HEK293T (cell line): Measurements from ENCODE around the gene MICU1.

Experiments
- CTCF ChIA-PET: fragments of 350-600 bp; formaldehyde crosslinking; extraction: SDS; loops from one replicate; lab custom pipeline; 2021; ENCODE audit warnings: antibody characterized with exemption, inconsistent platforms; lab: Yijun Ruan, JAX
- POLR2A ChIA-PET: fragments of 350-600 bp; formaldehyde crosslinking; extraction: SDS; loops from one replicate; lab custom pipeline; 2020; ENCODE audit warnings: antibody characterized with exemption, inconsistent platforms; lab: Yijun Ruan, JAX
- DNase-seq: peaks from one replicate; pipeline ENCODE4 v3.0.0; 2012; ENCODE audit warnings: mixed read lengths; ENCODE audit errors: extremely low spot score
- ARNT ChIP-seq: fragments of 450-650 bp; IDR thresholded peaks from 2 replicates; pipeline ENCODE4 v1.6.1; 2017; ENCODE audit warnings: mild to moderate bottlenecking
- BHLHE40 ChIP-seq: fragments of 450-650 bp; IDR thresholded peaks from 2 replicates; pipeline ENCODE4 v1.6.1; 2016; ENCODE audit warnings: mild to moderate bottlenecking, moderate library complexity, borderline replicate concordance
- CTBP1 ChIP-seq: fragments of 450-650 bp; IDR thresholded peaks from 2 replicates; pipeline ENCODE4 v1.6.1; 2016; ENCODE audit warnings: borderline replicate concordance
- ELF4 ChIP-seq: fragments of 450-650 bp; IDR thresholded peaks from 2 replicates; pipeline ENCODE4 v1.6.1; 2017; ENCODE audit warnings: antibody characterized with exemption
- FOXA1 ChIP-seq: fragments of 450-650 bp; IDR thresholded peaks from 2 replicates; pipeline ENCODE4 v1.6.1; 2016; ENCODE audit warnings: mild to moderate bottlenecking
- FOXK2 ChIP-seq: fragments of 450-650 bp; IDR thresholded peaks from 2 replicates; pipeline ENCODE4 v1.6.1; 2016; ENCODE audit warnings: mild to moderate bottlenecking
- FOXM1 ChIP-seq: fragments of 450-650 bp; IDR thresholded peaks from 2 replicates; pipeline ENCODE4 v1.6.1; 2017; ENCODE audit warnings: mild to moderate bottlenecking, borderline replicate concordance
- HDGF ChIP-seq: fragments of 450-650 bp; IDR thresholded peaks from 2 replicates; pipeline ENCODE4 v1.6.1; 2017; ENCODE audit warnings: antibody characterized with exemption, borderline replicate concordance
- L3MBTL2 ChIP-seq: fragments of 450-650 bp; conservative IDR thresholded peaks from 2 replicates; pipeline ENCODE4 v1.6.1; 2016; ENCODE audit warnings: mild to moderate bottlenecking
- LEF1 ChIP-seq: fragments of 450-650 bp; IDR thresholded peaks from 2 replicates; pipeline ENCODE4 v1.6.1; 2017; ENCODE audit warnings: mild to moderate bottlenecking, borderline replicate concordance
- NFRKB ChIP-seq: fragments of 450-650 bp; IDR thresholded peaks from 2 replicates; pipeline ENCODE4 v1.6.1; 2016; ENCODE audit warnings: mild to moderate bottlenecking, moderate library complexity
- SP1 ChIP-seq: fragments of 450-650 bp; IDR thresholded peaks from 2 replicates; pipeline ENCODE4 v1.6.1; 2017
- SUZ12 ChIP-seq: fragments of 450-650 bp; IDR thresholded peaks from 2 replicates; pipeline ENCODE4 v1.6.1; 2016; ENCODE audit warnings: mild to moderate bottlenecking
- TARDBP ChIP-seq: fragments of 450-650 bp; IDR thresholded peaks from 2 replicates; pipeline ENCODE4 v1.6.1; 2016
- ZNF384 ChIP-seq: fragments of 450-650 bp; IDR thresholded peaks from 2 replicates; pipeline ENCODE4 v1.6.1; 2016
- TF ChIP-seq, protein P1 (sequence below): fragments of 450-650 bp; IDR thresholded peaks from 2 replicates; pipeline ENCODE4 v1.6.1; 2016

The MICU1 gene

DNA sequence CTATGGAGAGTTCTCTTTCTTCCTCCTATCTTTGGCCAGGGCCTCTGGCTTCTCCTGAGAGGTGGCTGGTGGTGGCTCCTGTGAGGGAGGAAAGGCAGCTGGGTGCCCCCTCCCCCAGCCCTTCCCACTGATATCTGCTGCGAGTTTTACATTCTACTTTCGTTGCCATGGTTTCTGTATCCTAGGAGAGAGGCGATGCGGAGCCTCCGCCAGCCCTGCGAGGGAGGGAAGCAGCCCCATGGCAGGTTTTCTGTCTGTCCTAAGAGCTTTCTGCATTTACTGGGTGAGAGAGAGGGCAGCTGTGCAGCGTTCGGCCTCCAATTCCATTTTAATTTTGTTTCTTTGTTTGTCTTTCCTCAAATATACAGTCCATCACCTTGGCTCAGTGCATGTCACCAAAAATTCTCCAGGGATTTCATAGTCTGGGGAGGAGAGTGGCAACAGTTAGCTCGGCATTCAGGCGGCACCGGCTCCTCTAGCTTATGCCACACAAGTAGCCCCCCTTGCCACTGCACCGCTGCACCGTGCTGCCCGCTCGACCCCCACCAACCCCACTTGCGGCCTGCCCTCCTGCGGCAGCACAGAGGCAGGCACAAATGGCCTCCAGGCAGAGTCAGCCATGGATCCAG lies 291.6 kb downstream of the MICU1 start:
- TF ChIP-seq ARNT (no peak), L3MBTL2 (no peak), SUZ12 (no peak), NFRKB (no peak), HDGF (no peak), FOXK2 (no peak), ELF4 (no peak), FOXM1 (no peak), BHLHE40 (no peak)
- DNase-seq = no peak
- CTCF ChIA-PET = no interaction called here
- POLR2A ChIA-PET = interaction anchor here (0.7 to 22.3 kb wide), 3 partner anchors 13 to 56 kb away, joined by 3 to 517 read pairs (median 4); partner anchors contain the start of gene DDIT4

DNA sequence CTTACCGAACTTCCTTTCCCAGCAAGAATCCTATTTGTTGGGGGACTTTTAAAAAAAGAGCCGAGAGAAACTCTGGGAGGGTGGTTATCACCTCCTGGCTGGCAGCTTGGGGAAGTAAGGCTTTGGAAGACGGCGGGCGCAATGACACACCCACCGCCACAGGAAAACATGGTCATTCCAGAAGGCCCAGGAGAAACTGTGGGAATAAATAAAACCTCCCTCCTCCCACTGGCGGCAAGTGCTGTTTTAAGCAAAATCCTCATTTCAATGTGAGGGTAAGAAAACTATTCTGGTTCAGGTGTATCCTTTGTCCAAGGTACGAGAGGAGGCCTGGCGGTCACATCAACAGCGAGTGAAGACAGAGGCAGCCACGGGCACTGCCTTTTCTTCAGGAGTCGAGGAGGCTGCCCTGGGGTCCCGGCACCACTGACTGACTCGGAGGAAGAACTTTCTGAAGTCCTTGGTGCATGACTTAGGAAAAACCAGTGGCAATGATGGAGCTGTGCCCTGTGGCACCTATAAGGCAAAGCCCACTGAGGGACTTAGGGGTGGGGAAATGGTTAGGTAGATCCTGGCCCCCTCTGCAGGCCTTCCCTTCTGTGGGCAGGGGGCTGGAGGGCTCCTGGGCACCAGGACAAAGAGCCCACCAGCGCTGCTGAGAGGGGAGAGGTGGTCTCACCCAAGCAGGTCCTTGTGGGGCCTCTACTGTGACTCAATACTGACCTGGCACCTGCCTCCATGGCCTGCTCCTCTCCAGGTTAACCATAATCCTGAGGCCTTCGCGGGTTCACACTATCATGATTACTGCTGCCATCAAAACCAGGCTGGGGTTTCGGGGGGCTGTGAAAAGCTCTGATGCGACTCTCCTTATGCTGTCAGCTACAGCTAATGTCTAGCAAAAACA lies 292.5 kb downstream of the MICU1 start:
- TF ChIP-seq HDGF (no peak), BHLHE40 (no peak), TARDBP (no peak), L3MBTL2 (no peak), LEF1 (no peak), FOXM1 (no peak), ZNF384 (no peak), SP1 (no peak)
- no peak for DNase-seq
- ChIA-PET POLR2A (interaction anchor here (0.7 to 22.3 kb wide), 3 partner anchors 12 to 55 kb away, joined by 3 to 517 read pairs (median 4); partner anchors contain the start of gene DDIT4), CTCF (interaction anchor here (1.3 kb wide), 1 partner anchor 58 kb away, joined by 4 read pairs; no protein-coding TSS in a partner anchor)

DNA sequence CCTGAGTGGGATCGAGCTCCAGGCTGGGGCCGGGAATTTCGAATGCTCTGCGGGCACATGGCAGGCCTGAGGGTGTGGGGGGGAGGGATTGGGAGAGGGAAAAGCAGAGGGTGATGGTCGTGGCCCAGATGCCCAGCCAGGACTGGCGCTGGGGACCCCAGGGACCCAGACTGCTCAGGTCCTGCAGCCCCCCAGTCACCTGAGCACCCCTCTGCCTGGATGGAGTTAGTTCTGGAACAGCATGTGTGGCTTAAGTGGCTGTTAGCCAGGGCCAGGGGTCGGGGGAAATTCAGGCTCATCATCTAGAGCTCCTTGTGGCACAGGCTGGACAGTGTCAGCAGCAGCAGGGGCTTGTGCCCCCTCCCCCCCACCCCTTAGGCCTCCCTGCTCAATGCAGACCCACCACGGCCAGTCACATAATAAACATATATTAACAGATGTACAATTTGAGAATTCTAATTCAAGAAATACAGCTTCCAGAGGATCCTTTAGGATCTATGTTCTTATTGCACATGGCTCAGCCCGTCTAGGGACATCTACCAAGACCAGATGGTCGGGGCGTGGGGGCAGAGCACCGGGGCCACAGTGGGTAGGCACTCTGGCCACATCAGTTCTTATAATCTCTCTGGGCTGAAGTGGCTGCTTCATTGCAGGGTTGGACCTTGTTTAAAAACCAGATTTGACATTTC lies 293.3 kb downstream of the MICU1 start:
- CTCF ChIA-PET = interaction anchor here (0.5 to 1.3 kb wide), 4 partner anchors 57 to 944 kb away, joined by 3 to 6 read pairs (median 4); no protein-coding TSS in a partner anchor

DNA sequence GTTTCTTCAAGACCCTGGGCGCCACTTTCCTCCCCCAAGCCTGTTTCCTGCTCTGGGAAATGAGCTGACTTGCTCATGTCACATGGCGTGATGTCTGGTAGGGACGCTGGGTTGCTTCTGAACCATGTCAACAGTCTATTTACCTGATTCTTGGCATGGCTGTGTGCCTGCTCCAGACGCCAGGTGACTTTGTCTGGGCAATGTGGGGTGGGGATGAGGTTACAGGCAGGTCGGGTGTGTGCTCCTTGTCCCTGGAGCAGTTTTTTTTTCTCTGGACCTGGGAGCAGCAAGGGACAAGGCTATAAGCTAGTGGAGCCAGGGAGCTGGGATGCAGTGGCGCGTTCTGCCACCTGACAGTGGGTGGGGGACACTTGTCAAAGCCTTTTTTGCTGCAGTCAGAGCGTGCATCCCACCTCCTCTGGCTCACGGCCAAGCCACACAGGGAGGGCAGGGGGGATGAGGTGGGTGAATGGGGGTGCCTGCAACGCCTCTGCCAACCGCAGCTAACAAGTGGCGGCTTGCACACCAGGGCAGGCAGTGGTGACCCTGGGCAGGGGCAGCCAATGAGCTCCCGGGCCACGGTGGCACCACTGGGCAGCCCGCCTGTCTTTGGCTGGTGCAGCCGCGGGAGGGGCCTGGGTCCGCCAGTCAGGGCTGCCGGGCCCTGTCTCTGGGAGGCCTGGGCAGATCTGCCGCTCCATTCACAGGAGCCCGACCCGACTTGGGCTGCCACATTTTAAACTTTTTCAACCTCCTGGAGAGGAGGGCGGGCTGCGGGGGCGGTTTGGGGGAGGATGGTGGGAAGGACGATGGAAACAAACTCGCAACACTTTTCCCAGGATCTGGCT lies 294.1 kb downstream of the MICU1 start:
- ChIA-PET CTCF (interaction anchor here (0.5 to 1.3 kb wide), 5 partner anchors 22 to 943 kb away, joined by 3 to 6 read pairs (median 4); no protein-coding TSS in a partner anchor), POLR2A (interaction anchor here (0.6 to 22.3 kb wide), 8 partner anchors 10 to 433 kb away, joined by 3 to 517 read pairs (median 5); partner anchors contain the start of genes ASCC1 and DDIT4)
- TF ChIP-seq SUZ12 (no peak), L3MBTL2 (no peak), BHLHE40 (no peak), ELF4 (no peak), FOXA1 (no peak), FOXK2 (no peak), HDGF (peak; percentile 20; the same call in 1 of the 2 replicates), TARDBP (no peak), ZNF384 (no peak; the same call in 1 of the 2 replicates), NFRKB (no peak), ARNT (no peak), LEF1 (no peak)
- TF ChIP-seq, protein P1, sequence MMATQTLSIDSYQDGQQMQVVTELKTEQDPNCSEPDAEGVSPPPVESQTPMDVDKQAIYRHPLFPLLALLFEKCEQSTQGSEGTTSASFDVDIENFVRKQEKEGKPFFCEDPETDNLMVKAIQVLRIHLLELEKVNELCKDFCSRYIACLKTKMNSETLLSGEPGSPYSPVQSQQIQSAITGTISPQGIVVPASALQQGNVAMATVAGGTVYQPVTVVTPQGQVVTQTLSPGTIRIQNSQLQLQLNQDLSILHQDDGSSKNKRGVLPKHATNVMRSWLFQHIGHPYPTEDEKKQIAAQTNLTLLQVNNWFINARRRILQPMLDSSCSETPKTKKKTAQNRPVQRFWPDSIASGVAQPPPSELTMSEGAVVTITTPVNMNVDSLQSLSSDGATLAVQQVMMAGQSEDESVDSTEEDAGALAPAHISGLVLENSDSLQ = peak; percentile 29; the same call in 1 of the 2 replicates
- DNase-seq = peak; percentile 68

More for the DNA sequence above, 293.3 kb downstream of the MICU1 start:
- TF ChIP-seq SUZ12 (no peak), L3MBTL2 (peak; percentile 84; the same call in 1 of the 2 replicates)
- POLR2A ChIA-PET = interaction anchor here (0.6 to 22.3 kb wide), 7 partner anchors 11 to 116 kb away, joined by 3 to 517 read pairs (median 5); partner anchors contain the start of genes ASCC1 and DDIT4
- DNase-seq = no peak

DNA sequence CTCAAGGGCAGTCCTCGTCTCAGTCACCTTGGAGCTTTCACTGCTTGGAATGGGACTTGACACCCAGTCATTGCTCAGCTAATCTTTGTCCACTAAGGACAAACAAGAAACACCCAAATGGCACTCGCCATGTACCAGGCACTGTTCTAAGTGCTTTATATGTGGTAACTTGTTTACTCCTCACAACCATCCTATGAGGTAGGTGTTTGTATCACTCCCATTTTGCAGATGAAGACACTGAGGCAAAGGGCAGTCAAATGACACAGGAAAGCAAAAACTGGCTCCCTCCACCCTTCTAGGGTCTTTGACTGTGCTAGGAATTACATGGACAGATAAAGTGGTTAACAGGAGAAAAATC lies 295.8 kb downstream of the MICU1 start:
- TF ChIP-seq FOXM1 = no peak
- no peak for TF ChIP-seq L3MBTL2
- no peak for TF ChIP-seq LEF1
- no peak for TF ChIP-seq CTBP1
- no peak for TF ChIP-seq SUZ12
- no peak for TF ChIP-seq ZNF384
- TF ChIP-seq HDGF = no peak
- TF ChIP-seq ELF4 = no peak
- no peak for TF ChIP-seq FOXK2
- no peak for TF ChIP-seq ARNT
- no peak for TF ChIP-seq FOXA1
- TF ChIP-seq, protein P1 = no peak
- no peak for TF ChIP-seq BHLHE40
- no peak for TF ChIP-seq TARDBP
- no peak for TF ChIP-seq NFRKB
- TF ChIP-seq SP1 = no peak
- no peak for DNase-seq
- CTCF ChIA-PET = interaction anchor here (1.4 kb wide), 1 partner anchor 241 kb away, joined by 3 read pairs; no protein-coding TSS in a partner anchor
- POLR2A ChIA-PET = interaction anchor here (3.8 to 22.3 kb wide), 2 partner anchors 9 to 52 kb away, joined by 20 to 517 read pairs; partner anchors contain the start of gene DDIT4
